K562 (cell line): ENCODE data around the gene RNFT2. TPM values are rescaled to one million over a fixed set of nuclear protein-coding genes. Genes with fewer than 3 reads are reported as not detected.
A peak's percentile ranks its signal among the peaks of the same experiment; 100 is the strongest.

Experiments
- ATAC-seq: fragments of 200-7000 bp; cut with Tn5 transposase; 3 replicates; pipeline ENCODE4 v1.9.1; 2020; ENCODE audit warnings: moderate library complexity
- BruUV-seq: library from RNA; stranded (reverse); fragments of 400-500 nt; replicated peaks from 2 replicates; lab custom pipeline; 2021; lab: Mats Ljungman, UMichigan
- CTCF ChIA-PET: fragments of 300-600 bp; formaldehyde crosslinking; extraction: SDS; loops from one replicate; lab custom pipeline; 2021; ENCODE audit warnings: low intra/inter-chr PET ratio; lab: Yijun Ruan, JAX
- POLR2A ChIA-PET: fragments of 300-600, 350-650 bp; sonication (Branson Sonifier 250); formaldehyde crosslinking; extraction: SDS; loops from one replicate; lab custom pipeline; 2021; ENCODE audit warnings: antibody characterized with exemption, inconsistent platforms; lab: Yijun Ruan, JAX
- DNase-seq, 4 experiments: peaks; one replicate each; pipeline versions ENCODE4 v3.0.0 to v3.0.0-alpha.2; 2011 to 2018; ENCODE audit warnings: low spot score in 3 of 4, mixed read lengths in 3 of 4; ENCODE audit errors: extremely low read depth in 1 of 4
- FAIRE-seq: peaks from 2 replicates; lab custom pipeline; 2011; peaks lifted over from hg19 to GRCh38; lab: Jason Lieb, UNC
- H2AFZ ChIP-seq: 2 replicates; pipeline ENCODE4 v1.6.0; 2011; ENCODE audit warnings: low read depth, low read length, control low read depth, inconsistent platforms
- H3K27ac ChIP-seq: fragments of 200-600 bp; 3 replicates; pipeline ENCODE4 v1.8.0; 2011; ENCODE audit warnings: low read depth, mild to moderate bottlenecking, control low read depth, inconsistent platforms, low read length, moderate library complexity, mixed read lengths; ENCODE audit errors: extremely low read depth
- H3K27me3 ChIP-seq, 2 experiments: fragments of 300-600 bp in 1 of 2; 2 replicates in 1 of 2; 3 replicates in 1 of 2; pipeline versions ENCODE4 v1.6.0 to v1.8.0; 2011; ENCODE audit warnings: inconsistent platforms in 2 of 2, low read length in 2 of 2, mild to moderate bottlenecking in 1 of 2, mixed read lengths in 1 of 2, moderate library complexity in 1 of 2; ENCODE audit not compliant: control insufficient read depth in 2 of 2, insufficient read depth in 2 of 2
- H3K36me3 ChIP-seq: fragments of 300-600 bp; 3 replicates; pipeline ENCODE4 v1.8.0; 2011; ENCODE audit warnings: mild to moderate bottlenecking, low read length, inconsistent platforms; ENCODE audit not compliant: control insufficient read depth, insufficient read depth
- H3K4me1 ChIP-seq, 2 experiments: fragments of 200-600 bp in 1 of 2; replicated peaks in 1 of 2; 2 replicates in 1 of 2; 3 replicates in 1 of 2; pipeline versions ENCODE4 v1.5.1 to v1.8.0; 2011; ENCODE audit warnings: inconsistent platforms in 2 of 2, low read length in 2 of 2, mild to moderate bottlenecking in 1 of 2, mixed read lengths in 1 of 2, moderate library complexity in 1 of 2; ENCODE audit not compliant: control insufficient read depth in 2 of 2, insufficient read depth in 2 of 2
- H3K4me2 ChIP-seq: 2 replicates; pipeline ENCODE4 v1.6.1; 2011; ENCODE audit warnings: low read length, control low read depth, inconsistent platforms, mixed read lengths; ENCODE audit not compliant: insufficient read depth
- H3K4me3 ChIP-seq: fragments of 200-600 bp; sonication (generic), shearing (Covaris generic); 2 replicates; pipeline ENCODE4 v1.5.1; 2016; ENCODE audit warnings: control low read depth, inconsistent platforms
- H3K79me2 ChIP-seq: fragments of 200-600 bp; 3 replicates; pipeline ENCODE4 v1.8.0; 2011; ENCODE audit warnings: low read length, inconsistent platforms; ENCODE audit not compliant: control insufficient read depth, insufficient read depth
- H3K9ac ChIP-seq, 2 experiments: 2 replicates each; pipeline versions ENCODE4 v1.6.0 to v1.6.1; 2011; ENCODE audit warnings: low read depth in 2 of 2, low read length in 2 of 2, control low read depth in 1 of 2, inconsistent platforms in 1 of 2, mild to moderate bottlenecking in 1 of 2, mixed read lengths in 1 of 2; ENCODE audit not compliant: insufficient read depth in 1 of 2
- H3K9me1 ChIP-seq: one replicate; pipeline ENCODE4 v1.6.0; 2011; ENCODE audit warnings: inconsistent platforms, mild to moderate bottlenecking, low read length, moderate library complexity; ENCODE audit not compliant: control insufficient read depth, insufficient read depth
- H3K9me3 ChIP-seq: replicated peaks from 2 replicates; pipeline ENCODE4 v1.5.1; 2011; ENCODE audit warnings: low read depth, low read length, inconsistent platforms; ENCODE audit not compliant: control insufficient read depth, insufficient read depth
- H4K20me1 ChIP-seq: replicated peaks from 2 replicates; pipeline ENCODE4 v1.6.1; 2011; ENCODE audit warnings: low read length, inconsistent platforms, mixed read lengths; ENCODE audit not compliant: control insufficient read depth, insufficient read depth
- BCOR ChIP-seq: fragments of 450-650 bp; IDR thresholded peaks from 2 replicates; pipeline ENCODE4 v1.6.1; 2016
- CEBPG ChIP-seq, 3 experiments: fragments of 200-800 bp in 1 of 3; sonication (Bioruptor generic) in 1 of 3; sonication (generic) in 1 of 3; formaldehyde crosslinking in 1 of 3; IDR thresholded peaks in 2 of 3; conservative IDR thresholded peaks in 1 of 3; 2 replicates each; pipeline versions ENCODE4 v1.6.1 to v1.8.0; 2016 to 2022; ENCODE audit warnings: missing compliant biosample characterization in 2 of 3, missing genetic modification characterization in 2 of 3, mild to moderate bottlenecking in 1 of 3, missing genetic modification reagents in 1 of 3
- KLF13 ChIP-seq: fragments of 450-650 bp; IDR thresholded peaks from 2 replicates; pipeline ENCODE4 v1.6.1; 2016; ENCODE audit warnings: missing genetic modification characterization, low read depth, mild to moderate bottlenecking, missing compliant biosample characterization, moderate library complexity, borderline replicate concordance
- WGBS: fragments of 100-300 bp; shearing (Covaris generic); methylation state at CpG from one replicate; pipeline ENCODE4 v1.1.6; 2016; ENCODE audit warnings: low coverage, mixed read lengths; ENCODE audit not compliant: insufficient coverage; ENCODE audit errors: missing lambda C conversion rate; 5-methylcytosine and 5-hydroxymethylcytosine counted together
- in situ Hi-C: fragments of 300-500 bp; cut with MboI; formaldehyde crosslinking; loops from 4 replicates; pipeline ENCODE4 v1.15.0; 2018; ENCODE audit warnings: inconsistent platforms, mixed read lengths
- intact Hi-C: fragments of 100-400 bp; cut with micrococcal nuclease; formaldehyde crosslinking; loops from 2 replicates; pipeline ENCODE4 v1.14.2; 2022
- polyA plus RNA-seq, 8 experiments: library from polyadenylated mRNA; depleted of rRNA in 4 of 8; stranded (reverse) in 5 of 8; unstranded in 3 of 8; fragments of >200 nt; fragmentation: Nextera tagmentation in 2 of 8; fragmentation: Illumina TruSeq in 1 of 8; extraction: Ambion mirVana in 2 of 8; extraction: Trizol in 1 of 8; gene quantifications; 2 replicates each; pipeline versions ENCODE4 v1.2.1 to v1.2.3, GENCODE V29; 2011 to 2014; ENCODE audit warnings: inconsistent platforms in 1 of 8, missing spikeins in 1 of 8
- total RNA-seq, 7 experiments: library from RNA; depleted of rRNA in 6 of 7; stranded (reverse); fragments of >200 nt in 6 of 7; fragmentation: Illumina TruSeq in 2 of 7; extraction: Trizol in 2 of 7; gene quantifications; 2 replicates each; pipeline versions ENCODE4 v1.2.1 to v1.2.3, GENCODE V29; 2011 to 2021; ENCODE audit warnings: low replicate concordance in 1 of 7
- TF ChIP-seq, protein P1 (sequence below), 2 experiments: fragments of 450-650 bp in 1 of 2; sonication (generic) in 1 of 2; formaldehyde crosslinking in 1 of 2; IDR thresholded peaks in 1 of 2; conservative IDR thresholded peaks in 1 of 2; 2 replicates each; pipeline versions ENCODE4 v1.6.1 to v1.8.1; 2016 to 2023; ENCODE audit warnings: mild to moderate bottlenecking in 2 of 2, moderate library complexity in 2 of 2, inconsistent platforms in 1 of 2, missing genetic modification reagents in 1 of 2

The RNFT2 gene
- total and polyA plus RNA-seq, 9 of the 15 experiments (the other 6 are each of a cell fraction or from before 2014, with no cell fraction given): 3.6 to 26.3 (median 9.5) TPM

DNA sequence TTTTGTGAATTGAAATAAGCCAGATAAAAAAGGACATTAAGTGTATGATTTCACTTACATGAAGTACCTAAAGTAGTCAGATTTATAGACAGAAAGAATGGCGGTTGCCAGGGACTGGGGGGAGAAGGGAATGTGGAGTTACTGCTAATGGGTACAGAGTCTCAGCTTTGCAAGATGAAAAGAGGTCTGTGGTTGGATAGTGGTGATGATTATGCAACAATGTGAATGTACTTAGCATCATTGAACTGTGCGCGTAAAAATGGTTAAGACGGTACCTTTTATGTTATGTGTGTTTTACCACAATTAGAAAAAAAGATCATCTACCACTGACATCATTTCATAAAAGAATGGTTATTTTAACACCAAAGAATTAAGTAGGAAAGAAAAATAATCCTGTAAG is 35.9 kb downstream of the RNFT2 start:
- H3K4me3 ChIP-seq: no peak overlapping the region
- BruUV-seq: no TSS peak
- H3K4me2 ChIP-seq: no peak overlapping the region
- no peaks in the 10 kb centered on the region for H3K27me3 ChIP-seq
- H3K36me3 ChIP-seq: peaks cover 6% of the 10 kb centered on the region; the same call in 1 of the 3 replicates
- H4K20me1 ChIP-seq: no peaks in the 10 kb centered on the region
- no peak overlapping the region for H3K27ac ChIP-seq
- ATAC-seq (no peak), DNase-seq (no peak), FAIRE-seq (no peak)
- ChIA-PET CTCF (no interaction called here), POLR2A (no interaction called here)
- no peaks in the 10 kb centered on the region; a peak in 1 of 5 replicates for H3K4me1 ChIP-seq
- no peaks in the 10 kb centered on the region for H3K9me1 ChIP-seq
- H3K9me3 ChIP-seq: no peaks in the 10 kb centered on the region
- TF ChIP-seq CEBPG (CRISPR knock-in tag; IDR thresholded peaks at IDR 0.05): no peak
- peak in 1 of 2 experiments; percentile 39; a peak in 1 of 4 replicates for TF ChIP-seq CEBPG (tag; conservative IDR thresholded peaks at IDR 0.05 in 1 of 2, IDR thresholded peaks at IDR 0.05 in 1 of 2)
- TF ChIP-seq, protein P1, sequence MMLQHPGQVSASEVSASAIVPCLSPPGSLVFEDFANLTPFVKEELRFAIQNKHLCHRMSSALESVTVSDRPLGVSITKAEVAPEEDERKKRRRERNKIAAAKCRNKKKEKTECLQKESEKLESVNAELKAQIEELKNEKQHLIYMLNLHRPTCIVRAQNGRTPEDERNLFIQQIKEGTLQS (IDR thresholded peaks at IDR 0.05): no peak
- TF ChIP-seq, protein P1 (CRISPR knock-in tag; conservative IDR thresholded peaks at IDR 0.05): no peak
- H3K79me2 ChIP-seq: no peaks in the 10 kb centered on the region
- in situ Hi-C loops: no loop called here
- H2AFZ ChIP-seq: no peak overlapping the region
- no peak overlapping the region for H3K9ac ChIP-seq
- 57% methylated on average over 4 of the region's 4 CpGs for WGBS
- intact Hi-C loops: no loop called here

DNA sequence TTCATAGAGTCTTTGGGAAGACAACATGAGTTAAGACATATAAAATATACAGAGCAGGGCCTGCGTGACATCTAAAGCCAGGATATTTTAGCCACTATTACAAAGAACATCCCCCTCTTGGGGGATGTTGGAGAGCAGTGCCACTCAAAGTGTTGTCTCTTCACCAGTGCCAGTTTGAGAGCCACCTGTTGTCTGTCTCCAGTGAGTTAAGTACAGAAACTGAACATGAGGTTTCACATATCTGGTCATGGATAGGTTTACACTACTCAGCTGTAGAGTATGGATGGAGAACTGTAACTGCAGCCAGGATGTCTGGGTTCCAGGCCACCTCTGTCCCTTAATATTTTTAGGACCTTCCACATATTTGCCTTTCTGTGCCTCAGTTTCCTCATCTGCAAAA is 39.1 kb downstream of the RNFT2 start:
- no peak for DNase-seq
- Histone ChIP-seq H3K4me1 (no peaks in the 10 kb centered on the region; a peak in 1 of 5 replicates), H3K79me2 (no peaks in the 10 kb centered on the region), H4K20me1 (no peaks in the 10 kb centered on the region), H3K27ac (no peak overlapping the region), H3K9me3 (no peaks in the 10 kb centered on the region), H3K36me3 (peaks cover 19% of the 10 kb centered on the region; the same call in 2 of the 3 replicates), H3K9ac (no peak overlapping the region), H3K4me3 (no peak overlapping the region), H3K27me3 (0 out of 5 replicates have a peak, but pooled peaks cover 0 to 4% of the 10 kb centered on the region in 2 experiments), H3K9me1 (no peaks in the 10 kb centered on the region), H2AFZ (no peak overlapping the region), H3K4me2 (no peak overlapping the region)
- ChIA-PET CTCF (no interaction called here), POLR2A (no interaction called here)
- no peak for ATAC-seq
- no peak for FAIRE-seq
- no TSS peak for BruUV-seq
- in situ Hi-C loops (no loop called here), intact Hi-C loops (no loop called here)
- WGBS: 88% methylated on average over 1 of the region's 1 CpG
- TF ChIP-seq KLF13 (tag): no peak
- TF ChIP-seq BCOR: peak; percentile 23; the same call in 1 of the 2 replicates
